GM21390 (cell line): Measurements from ENCODE around the gene ALG14.
"Not testable (repeated sequence)": the region's sequence is repeated elsewhere in the genome, so short reads cannot be mapped to it uniquely, and the experiment has no call there.

Source experiments
- ATAC-seq: cut with Tn5 transposase; IDR thresholded peaks from one replicate; pipeline ENCODE4 v1.9.1; 2021; ENCODE audit not compliant: unreplicated experiment

The ALG14 gene

DNA sequence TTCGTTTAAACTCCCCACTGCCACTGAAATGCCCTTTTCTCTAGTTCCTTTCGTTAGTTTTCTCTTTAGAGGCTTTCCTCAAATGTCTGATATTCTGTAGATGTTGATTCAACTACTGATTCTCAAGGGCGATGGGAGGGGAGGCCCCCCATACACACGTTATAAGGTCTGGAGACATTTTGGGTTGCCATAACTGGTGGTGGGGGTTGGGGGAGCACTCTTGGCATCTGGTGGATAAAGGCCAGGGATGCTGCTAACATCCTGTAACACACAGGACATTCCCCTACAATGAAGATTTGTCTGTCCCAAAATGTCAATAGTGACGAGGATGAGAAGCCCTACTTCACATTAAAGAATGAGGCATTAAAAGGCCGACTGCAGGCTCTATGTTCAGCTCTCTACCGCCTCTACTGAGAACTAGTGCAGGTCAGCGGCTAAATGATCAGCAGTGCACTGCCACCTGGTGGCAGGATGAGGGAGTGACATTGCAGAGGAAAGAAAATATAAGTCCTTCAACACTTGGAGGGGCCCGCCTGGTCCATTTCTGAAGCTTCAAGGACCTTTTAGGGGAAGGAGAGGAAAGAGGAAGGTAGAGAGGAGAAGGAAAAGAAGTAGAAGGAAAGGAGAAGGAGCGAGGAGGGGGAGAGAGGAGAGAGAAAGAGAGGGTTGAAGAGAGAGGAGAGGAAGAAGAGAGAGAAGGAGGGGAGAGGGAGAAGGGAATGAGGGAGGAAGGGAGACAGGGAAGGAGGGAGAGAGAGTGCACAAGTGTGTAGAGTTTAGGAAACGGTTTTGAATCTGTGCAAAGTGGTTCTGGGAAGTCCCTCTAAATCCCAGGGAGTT is 29.4 kb downstream of the ALG14 start:
- ATAC-seq, result peak; percentile 93

GRCh38 chr1:95042286-95042685 is 30.5 kb downstream of the ALG14 start:
- ATAC-seq, result no peak

DNA sequence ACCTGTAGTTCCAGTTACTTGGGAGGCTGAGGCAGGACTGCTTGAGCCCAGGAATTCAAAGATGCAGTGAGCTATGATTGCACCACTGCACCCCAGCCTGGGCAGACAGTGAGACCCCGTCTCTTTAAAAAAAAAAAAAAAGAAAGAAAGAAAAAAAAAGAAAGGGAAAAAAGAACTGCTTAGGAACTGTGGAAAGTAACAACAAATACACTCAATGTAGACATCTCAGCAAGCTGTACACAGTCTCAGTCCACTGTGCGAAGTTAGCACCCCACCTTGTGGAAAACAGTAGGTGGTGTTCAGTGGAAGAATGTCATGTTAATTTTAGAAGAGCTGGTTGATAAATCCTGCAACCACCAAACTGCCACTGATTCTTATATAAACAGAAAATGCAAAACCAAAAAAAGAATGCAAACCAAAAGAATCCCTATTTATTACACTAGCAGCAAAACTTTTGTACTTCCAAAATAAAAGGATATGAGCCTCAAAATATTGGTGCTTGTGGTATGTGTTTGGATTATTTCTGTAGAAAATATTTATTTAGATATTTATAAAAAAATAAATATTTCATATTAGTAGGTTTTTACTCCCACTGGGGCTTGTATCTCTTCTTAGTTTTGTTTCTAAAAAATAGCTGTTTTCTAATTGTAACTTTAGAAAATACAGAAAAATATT is 31.1 kb downstream of the ALG14 start:
- peak; percentile 50 for ATAC-seq

GRCh38 chr1:95040032-95040525 is 32.7 kb downstream of the ALG14 start:
- ATAC-seq, result no peak

GRCh38 chr1:95039360-95040031 is 33.3 kb downstream of the ALG14 start:
- no peak for ATAC-seq

DNA sequence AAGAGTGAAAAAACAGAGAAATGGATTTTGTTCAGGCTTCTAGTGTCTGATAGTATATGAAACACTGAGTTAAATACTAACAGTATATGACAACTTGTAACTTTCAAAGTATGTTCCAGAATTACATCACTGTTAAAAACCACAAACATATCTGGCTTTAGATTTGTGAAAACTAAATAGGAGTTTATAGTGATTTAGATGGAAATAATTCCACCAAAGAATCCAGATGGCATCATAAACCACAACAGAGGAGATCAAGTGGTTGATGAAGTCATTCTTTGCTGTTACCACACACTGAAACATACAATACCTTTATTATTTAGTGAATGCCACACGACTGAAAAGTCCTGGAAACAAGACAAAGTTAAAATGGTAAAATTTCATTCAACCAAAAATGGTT is 37.2 kb downstream of the ALG14 start:
- ATAC-seq, result no peak

- no peak for ATAC-seq
Measured at GRCh38 chr1:95034506-95034905, 38.2 kb downstream of the ALG14 start.

DNA sequence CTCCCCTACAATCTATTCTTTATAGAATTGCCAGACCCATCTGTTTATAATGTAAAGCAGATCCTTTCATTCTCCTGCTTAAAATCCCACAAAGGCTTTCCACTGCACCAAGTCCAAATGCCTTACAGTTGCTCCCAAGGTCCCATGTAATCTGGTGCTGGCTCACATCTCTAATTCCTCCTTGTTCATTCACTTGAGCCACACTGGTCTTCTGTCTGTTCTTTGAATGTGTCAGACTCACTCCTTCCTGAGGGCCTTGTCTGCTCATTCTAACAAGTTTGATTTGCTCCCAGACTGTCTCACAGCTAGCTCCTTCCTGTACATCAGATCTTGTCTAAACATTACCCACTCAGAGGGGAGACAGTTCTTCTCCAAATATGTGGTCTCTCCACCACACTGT is 38.9 kb downstream of the ALG14 start:
- no peak for ATAC-seq

GRCh38 chr1:95029532-95029931 is 43.2 kb downstream of the ALG14 start:
- no peak for ATAC-seq

DNA sequence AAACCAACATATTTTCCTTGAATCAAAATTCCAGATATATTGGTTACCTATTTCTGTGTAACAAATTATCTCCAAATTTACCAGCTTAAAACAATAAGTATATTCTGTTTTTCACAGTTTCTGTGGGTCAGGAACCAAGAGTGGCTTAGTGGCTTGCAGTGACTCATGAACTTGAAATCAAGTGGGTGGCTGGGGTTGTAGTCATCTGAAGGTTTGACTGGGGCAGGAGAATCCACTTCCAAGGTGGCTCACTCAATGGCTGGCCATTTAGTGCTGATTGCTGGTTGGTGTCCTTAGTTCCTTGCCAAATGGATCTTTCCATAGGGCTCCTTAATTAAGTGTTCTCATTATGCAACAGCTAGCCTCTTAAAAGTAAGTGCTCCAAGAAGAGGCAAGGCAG is 43.8 kb downstream of the ALG14 start:
- ATAC-seq, result no peak

- ATAC-seq, result no peak
Measured at GRCh38 chr1:95027046-95027445, 45.7 kb downstream of the ALG14 start.

DNA sequence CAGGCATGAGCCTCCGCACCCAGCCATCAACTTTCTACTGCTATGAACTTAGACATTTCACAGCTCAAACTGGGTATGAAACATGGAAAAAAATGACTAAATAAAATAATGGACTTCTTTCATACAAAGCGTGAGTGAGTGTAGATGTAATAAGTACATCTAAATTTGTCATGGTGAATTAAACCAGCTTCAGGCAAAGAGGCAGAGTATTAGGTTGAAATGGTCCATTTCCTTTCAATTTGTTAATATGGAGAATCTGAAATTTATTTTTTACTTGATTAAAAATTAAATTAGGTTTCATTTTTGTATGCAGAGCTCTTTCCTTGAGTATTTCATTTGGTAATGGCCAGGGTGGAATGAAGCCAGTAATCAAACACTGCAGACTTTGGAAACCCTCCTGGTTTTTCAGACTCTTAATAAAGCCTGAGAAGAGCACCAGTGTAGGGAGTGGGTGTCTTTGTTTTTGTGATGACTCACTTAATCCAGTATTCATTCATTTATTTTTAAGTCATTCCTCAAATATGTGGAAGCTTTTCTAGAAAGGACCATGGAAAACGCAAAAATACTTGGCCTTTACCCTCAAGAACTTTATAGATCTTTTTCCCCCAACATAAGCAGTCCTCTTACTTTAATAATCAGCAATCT is 49.2 kb downstream of the ALG14 start:
- no peak for ATAC-seq

DNA sequence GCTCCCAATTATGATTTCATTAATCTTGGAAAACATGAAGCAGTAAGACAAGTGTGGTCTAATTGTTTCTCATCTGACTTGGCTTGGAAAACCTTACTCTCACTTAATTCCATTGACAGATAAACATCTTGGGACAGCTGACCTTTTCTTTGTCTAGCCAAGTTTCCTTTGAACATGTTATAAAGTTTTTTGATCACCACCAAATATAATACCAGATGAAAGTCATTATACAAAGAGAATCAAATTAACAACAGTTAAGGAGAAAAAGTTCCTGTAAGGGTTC is 50.2 kb downstream of the ALG14 start:
- no peak for ATAC-seq

DNA sequence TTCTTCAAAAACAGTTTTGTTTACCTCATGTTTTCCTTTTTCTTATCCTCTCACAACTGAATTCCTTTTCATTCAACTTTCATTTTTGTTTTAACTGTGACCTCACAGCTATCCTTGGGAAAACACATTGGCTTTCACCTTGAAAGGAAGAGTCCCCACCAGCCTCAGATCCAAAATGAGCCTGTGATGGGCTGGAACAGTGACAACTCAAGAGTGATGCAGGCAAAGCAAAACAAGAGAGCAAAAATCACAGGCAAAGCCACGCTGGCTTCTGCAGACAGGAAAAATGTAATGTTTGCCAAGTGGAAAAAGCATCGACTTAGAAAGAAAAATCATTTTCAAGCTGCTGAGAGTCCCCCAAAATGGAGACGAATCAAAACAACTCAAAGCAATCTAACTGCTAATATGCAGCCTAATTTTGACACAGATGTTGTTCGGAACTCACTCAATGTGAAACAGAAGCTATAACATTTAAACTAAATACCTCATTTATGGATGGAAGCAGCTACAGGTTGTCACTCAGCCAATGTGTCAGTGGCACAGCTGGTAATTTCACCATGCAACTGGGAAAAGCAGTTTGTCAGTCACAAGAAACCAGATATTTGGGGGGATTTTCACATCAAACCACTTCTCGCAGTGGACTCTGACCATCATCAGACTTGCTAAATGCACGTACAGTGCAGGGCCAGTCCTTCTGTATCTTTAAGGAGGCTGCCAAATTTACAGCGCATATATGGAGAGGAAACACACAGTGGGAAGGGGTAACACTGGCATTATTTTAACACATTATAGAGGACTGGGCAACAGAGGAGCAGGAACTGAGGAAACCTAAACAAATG is 50.7 kb downstream of the ALG14 start:
- no peak for ATAC-seq

GRCh38 chr1:95021119-95021518 is 51.6 kb downstream of the ALG14 start:
- no peak for ATAC-seq

- ATAC-seq, result not testable (repeated sequence)
Measured at GRCh38 chr1:95019466-95019865, 53.3 kb downstream of the ALG14 start.

DNA sequence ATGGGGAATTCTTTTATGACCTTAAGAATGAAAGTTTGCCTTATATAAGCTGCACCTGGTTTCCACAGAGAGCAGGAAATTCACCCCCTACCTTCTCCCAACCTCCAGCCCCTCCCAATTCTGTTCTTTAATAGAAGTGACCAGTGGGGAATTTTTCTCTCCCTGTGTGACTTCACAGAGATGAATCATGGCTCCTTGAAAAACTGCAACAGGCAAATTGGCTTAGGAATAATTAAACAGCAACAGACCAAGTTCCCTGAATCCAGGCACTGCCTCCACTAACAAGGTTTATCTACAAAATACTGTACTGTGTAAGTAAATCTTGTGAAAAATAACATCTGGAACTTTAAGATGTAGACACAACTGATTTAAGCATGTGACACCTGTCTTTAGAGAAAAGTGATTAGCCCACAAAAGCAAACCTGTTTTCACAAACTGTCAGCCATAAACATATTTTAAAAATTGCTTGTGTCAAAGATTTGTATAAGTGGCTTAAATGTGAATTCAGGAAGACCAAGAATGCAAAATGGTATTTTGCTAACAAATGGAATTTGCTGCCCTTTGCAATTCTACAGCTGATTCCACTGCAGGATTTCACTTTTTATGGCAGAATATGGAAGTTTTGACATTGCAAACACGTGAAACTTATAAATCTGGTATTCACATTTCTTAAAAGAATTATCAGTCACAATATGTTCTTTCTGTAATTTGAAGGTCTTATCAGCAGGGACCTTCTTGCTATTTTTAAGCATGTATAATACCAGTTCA is 54.0 kb downstream of the ALG14 start:
- no peak for ATAC-seq

GRCh38 chr1:95017775-95018174 is 55.0 kb downstream of the ALG14 start:
- no peak for ATAC-seq

GRCh38 chr1:95015076-95015475 is 57.7 kb downstream of the ALG14 start:
- no peak for ATAC-seq
